ENCODE measurements around the gene NUMB.

The NUMB gene

DNA sequence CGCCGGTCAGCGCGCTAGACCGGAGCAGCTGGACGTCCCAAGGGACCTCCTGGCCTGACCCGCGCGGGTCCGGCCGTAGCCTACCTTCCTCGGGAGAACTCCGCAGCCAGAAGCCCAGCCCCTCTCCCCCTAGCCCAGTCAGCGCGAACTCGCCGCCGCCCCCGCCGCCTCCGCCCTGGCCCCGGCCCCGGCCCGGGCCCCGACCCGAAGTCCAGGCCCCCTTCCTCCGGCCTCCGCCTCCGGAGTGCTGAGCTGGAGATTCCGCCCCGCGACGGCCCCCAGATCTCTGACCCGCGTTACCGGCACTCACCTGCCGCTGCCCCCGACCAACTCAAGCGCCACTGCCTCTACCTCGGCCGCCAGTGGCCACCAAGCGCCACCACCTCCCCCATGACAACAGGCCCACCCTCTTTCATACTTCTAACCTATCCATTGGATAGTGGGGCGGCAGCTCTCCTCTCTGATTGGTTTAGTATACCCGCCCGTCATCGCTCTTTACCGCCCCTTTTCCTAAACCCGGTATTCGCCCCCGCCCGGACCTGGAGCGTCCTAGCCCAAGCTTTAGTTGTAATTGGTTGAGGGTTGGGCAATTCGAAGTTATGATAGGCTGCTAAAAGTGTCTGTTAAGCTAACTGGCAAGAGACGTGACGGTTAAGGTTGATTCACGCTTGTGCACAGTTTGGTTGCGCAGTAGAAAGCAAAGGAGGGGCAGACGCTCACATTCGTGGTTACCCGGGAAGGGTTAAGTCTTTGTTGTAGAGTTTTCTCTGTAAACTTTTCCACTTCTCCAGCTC, at the start of gene NUMB:
NUMB (minus strand) TSS at position 364 of the 794 bp plus-strand sequence. CDS start 102,795 bp downstream, outside the sequence.
- DNase-seq (ENCODE audit: low read depth in 2 of 2, low spot score in 1 of 2) = peak; percentile 95 to 96

DNA sequence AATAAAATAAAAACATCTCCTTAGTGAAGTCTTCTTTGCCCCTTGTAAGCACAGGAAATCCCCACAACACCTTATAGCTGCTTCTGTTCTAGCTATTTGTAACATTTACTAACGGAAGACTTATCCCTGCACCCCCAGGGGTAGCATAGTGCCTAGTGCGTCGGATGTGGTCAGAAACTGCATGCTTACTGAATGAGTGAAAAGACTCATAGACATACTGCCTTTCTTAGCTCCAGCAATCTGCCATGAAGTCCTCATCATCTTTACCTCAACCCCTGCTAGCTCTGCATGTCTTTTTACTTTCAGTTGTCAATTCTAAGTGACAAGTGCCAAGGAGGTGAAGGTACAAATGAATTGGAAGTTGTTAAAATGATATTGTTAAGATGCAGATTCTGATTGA, 45.3 kb upstream of the NUMB start:
- DNase-seq (ENCODE audit: low read depth in 2 of 2, low spot score in 1 of 2) = no peak

- DNase-seq (ENCODE audit: low read depth in 2 of 2, low spot score in 1 of 2) = no peak
Measured at GRCh38 chr14:73502017-73502619, 43.8 kb upstream of the NUMB start.

- DNase-seq (ENCODE audit: low read depth in 2 of 2, low spot score in 1 of 2) = no peak
Measured at GRCh38 chr14:73500360-73500759, 42.0 kb upstream of the NUMB start.

DNA sequence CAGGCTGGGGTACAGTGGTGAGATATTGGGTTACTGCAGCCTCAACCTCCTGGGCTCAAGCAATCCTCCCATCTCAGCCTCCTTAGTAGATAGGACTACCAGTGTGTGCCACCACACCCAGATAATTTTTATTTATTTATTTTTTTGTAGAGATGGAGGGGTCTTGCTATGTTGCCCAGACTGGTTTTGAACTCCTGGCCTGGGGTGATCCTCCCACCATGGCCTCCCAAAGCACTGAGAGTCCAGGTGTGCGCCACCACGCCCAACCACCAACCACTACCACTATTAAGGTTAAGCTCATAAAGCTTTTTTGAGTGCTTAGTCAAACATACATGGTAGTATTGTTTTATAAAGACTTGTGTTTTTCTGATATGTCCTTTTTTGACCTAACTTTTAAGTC, 36.2 kb upstream of the NUMB start:
- no peak for DNase-seq (ENCODE audit: low read depth in 2 of 2, low spot score in 1 of 2)

DNA sequence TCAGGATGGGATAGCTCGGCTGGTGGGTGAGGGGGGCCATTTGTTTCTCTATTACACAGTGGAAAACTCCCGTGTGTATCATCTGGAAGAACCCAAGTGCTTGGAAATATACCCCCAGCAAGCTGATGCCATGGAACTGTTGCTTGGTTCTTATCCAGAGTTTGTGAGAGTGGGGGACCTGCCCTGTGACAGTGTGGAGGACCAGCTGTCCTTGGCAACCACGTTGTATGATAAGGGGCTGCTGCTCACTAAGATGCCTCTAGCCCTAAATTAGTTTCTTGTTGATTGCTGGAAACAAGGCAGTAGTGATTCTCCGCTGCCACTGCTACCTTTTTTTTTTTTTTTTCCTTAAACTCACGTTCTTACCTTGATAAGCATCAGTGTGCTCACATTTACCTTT, 34.3 kb upstream of the NUMB start:
- DNase-seq (ENCODE audit: low read depth in 2 of 2, low spot score in 1 of 2) = no peak

DNA sequence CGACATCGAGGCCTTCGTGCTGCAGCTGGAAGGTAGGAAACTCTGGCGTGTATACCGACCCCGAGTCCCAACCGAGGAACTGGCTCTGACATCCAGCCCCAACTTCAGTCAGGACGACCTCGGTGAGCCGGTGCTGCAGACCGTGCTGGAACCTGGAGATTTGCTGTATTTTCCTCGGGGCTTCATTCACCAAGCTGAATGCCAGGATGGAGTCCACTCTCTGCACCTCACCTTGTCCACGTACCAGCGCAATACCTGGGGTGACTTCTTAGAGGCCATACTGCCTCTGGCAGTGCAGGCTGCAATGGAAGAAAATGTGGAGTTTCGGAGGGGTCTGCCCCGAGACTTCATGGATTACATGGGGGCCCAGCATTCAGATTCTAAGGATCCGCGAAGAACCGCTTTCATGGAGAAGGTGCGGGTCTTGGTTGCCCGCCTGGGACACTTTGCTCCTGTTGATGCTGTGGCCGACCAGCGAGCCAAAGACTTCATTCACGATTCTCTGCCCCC, 33.8 kb upstream of the NUMB start:
- DNase-seq (ENCODE audit: low read depth in 2 of 2, low spot score in 1 of 2) = no peak

DNA sequence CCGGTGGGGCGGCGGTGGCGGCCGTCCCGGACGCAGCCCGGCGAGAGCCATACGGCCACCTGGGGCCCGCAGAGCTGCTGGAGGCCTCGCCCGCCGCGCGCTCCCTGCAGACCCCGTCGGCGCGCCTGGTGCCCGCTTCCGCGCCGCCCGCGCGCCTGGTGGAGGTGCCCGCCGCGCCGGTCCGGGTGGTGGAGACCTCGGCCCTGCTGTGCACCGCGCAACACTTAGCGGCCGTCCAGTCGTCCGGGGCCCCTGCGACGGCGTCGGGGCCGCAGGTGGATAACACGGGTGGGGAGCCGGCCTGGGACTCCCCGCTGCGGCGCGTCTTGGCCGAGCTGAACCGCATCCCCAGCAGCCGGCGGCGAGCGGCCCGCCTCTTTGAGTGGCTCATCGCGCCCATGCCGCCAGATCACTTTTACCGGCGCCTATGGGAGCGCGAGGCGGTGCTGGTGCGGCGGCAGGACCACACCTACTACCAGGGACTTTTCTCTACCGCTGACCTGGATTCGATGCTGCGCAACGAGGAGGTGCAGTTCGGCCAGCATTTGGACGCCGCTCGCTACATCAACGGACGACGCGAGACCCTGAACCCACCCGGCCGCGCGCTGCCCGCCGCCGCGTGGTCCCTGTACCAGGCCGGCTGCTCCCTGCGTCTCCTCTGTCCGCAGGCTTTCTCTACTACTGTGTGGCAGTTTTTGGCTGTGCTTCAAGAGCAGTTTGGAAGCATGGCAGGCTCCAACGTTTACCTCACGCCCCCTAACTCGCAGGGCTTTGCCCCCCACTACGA, 33.1 kb upstream of the NUMB start:
- DNase-seq (ENCODE audit: low read depth in 2 of 2, low spot score in 1 of 2) = peak; percentile 24 to 40

- no peak for DNase-seq (ENCODE audit: low read depth in 2 of 2, low spot score in 1 of 2)
Measured at GRCh38 chr14:73489481-73490175, 31.3 kb upstream of the NUMB start.

DNA sequence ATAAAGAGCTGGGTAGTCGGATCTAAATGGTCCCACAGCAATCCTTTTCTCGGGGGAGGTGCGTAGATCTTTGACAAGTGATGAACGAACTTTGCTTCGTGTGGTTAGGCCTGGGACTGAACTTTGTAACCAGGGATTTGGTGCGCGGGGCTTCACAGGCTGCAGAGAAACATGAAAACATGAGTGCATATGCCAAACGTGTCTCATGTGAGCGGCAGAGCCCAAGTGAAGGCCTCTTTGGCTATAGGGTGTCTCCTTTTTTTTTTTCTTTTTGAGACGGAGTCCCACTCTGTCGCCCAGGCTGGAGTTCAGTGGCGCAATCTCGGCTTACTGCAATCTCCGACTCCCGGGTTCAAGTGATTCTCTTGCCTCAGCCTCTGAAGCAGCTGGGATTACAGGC, 20.3 kb upstream of the NUMB start:
- DNase-seq (ENCODE audit: low read depth in 2 of 2, low spot score in 1 of 2) = no peak

- no peak for DNase-seq (ENCODE audit: low read depth in 2 of 2, low spot score in 1 of 2)
Measured at GRCh38 chr14:73477618-73478266, 19.4 kb upstream of the NUMB start.

- no peak for DNase-seq (ENCODE audit: low read depth in 2 of 2, low spot score in 1 of 2)
Measured at GRCh38 chr14:73476451-73476931, 18.1 kb upstream of the NUMB start.

GRCh38 chr14:73474952-73475351, 16.6 kb upstream of the NUMB start:
- no peak for DNase-seq (ENCODE audit: low read depth in 2 of 2, low spot score in 1 of 2)

DNA sequence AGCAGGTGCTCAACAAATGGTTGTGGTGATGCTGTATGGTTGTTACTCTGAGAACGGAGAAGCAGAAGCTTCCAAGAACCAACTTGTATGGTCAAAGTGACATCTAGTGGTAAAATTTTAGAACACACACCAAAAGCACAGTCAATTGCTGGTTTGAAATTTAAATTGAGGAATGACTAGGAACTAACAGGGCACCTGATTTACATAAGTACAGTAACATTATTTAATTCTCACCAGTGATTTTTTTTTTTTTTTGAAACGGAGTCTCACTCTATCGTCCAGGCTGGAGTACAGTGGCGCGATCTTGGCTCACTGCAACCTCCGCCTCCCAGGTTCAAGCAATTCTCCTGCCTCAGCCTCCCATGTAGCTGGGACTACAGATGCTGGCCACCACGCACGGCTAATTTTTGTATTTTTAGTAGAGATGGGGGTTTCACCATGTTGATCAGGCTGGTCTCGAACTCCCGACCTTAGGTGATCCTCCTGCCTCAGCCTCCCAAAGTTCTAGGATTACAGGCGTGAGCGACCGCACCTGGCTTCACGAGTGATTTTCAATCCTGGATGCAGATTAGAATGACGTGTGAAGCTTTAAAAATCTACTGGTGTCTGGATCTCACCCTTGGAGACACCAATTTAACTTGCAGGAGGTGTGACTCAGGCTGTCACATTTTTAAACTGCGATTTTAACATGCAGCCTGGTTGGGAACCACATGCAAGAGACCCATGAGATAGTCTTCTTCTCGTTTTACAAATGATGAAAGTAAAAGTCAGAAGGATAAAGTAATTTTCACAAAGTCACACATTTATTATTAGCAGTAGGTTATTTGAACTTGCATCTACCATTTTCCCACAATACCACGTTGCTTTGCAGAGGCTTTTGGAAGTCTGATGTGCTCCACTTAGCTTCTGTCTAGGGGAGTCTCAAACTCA, 14.1 kb upstream of the NUMB start:
- DNase-seq (ENCODE audit: low read depth in 2 of 2, low spot score in 1 of 2) = no peak

DNA sequence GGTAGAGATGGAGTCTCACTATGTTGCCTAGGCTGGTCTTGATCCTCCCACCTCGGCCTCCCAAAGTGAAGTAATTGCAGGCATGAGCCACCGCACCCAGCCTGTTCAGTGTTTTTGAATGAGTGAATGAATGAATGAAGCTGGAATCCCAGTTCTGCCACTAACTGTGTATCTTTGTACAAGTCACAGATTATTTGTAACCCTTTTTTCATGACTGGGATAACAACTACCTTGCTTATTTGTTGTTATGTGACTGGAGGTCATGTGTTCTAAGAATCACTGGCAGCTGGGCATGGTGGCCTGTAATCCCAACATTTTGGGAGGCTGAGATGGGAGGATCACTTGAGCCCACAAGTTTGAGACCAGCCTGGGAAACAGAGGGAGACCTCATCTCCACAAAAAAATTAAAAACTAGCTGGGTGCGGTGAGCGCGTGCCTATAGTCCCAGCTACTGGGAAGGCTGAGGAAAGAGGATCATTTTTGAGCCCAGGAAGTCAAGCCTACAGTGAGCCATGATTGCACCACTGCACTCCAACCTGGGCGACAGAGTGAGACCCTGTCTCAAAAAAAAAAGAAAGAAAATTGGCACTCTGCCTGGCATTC, 13.3 kb upstream of the NUMB start:
- no peak for DNase-seq (ENCODE audit: low read depth in 2 of 2, low spot score in 1 of 2)

GRCh38 chr14:73468828-73469375, 10.6 kb upstream of the NUMB start:
- DNase-seq (ENCODE audit: low read depth in 2 of 2, low spot score in 1 of 2) = no peak

GRCh38 chr14:73467800-73468199, 9.5 kb upstream of the NUMB start:
- no peak for DNase-seq (ENCODE audit: low read depth in 2 of 2, low spot score in 1 of 2)

GRCh38 chr14:73467377-73467776, 9.0 kb upstream of the NUMB start:
- peak; percentile 53 to 56 for DNase-seq (ENCODE audit: low read depth in 2 of 2, low spot score in 1 of 2)

- no peak for DNase-seq (ENCODE audit: low read depth in 2 of 2, low spot score in 1 of 2)
Measured at GRCh38 chr14:73466861-73467260, 8.5 kb upstream of the NUMB start.
